NCI-H128 (cell line): ENCODE measurements around the gene COL4A2.
"Not testable (repeated sequence)": the region's sequence is repeated elsewhere in the genome, so short reads cannot be mapped to it uniquely, and the experiment has no call there.

Experiments used
- DNase-seq: peaks from one replicate; lab custom pipeline; 2025; ENCODE audit not compliant: unreplicated experiment; lab: John Stamatoyannopoulos, UW

The COL4A2 gene

DNA sequence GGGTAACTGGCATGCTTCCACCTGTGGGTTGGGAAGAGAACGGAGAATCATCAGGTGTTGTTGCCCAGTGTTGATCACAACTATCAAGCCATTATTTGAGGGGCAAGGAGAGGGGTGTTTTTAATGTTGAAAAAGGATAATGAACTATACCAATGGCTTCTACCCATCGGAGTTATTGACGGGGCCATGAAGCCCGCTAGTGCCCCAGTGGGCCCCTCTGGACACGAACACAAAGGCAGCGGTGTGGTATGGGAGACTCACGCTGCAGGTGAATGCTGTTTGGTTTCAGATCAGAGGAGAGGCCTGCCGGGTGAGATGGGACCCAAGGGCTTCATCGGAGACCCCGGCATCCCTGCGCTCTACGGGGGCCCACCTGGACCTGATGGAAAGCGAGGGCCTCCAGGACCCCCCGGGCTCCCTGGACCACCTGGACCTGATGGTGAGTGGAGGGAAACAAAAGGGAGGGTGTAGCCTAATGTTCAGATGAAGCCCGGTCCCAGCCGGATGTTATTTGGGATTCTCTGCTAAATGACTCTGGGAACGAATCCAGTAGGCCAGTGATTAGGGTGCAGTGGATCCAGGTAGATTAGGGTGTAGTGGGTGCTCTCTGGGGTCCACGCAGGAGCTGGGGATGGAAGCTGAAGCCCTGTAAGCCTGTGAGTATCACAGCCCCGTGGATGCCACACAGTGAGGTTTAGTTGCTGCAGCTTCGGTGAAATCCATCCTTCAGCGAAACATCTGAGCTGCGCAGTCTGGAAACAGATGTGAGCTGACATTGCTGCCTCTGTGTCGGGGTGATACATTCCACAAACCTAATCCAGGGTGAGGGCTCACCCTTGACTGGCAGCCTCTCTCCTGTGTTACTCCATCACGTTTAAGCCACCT is 143.2 kb downstream of the COL4A2 start:
- DNase-seq, result no peak

DNA sequence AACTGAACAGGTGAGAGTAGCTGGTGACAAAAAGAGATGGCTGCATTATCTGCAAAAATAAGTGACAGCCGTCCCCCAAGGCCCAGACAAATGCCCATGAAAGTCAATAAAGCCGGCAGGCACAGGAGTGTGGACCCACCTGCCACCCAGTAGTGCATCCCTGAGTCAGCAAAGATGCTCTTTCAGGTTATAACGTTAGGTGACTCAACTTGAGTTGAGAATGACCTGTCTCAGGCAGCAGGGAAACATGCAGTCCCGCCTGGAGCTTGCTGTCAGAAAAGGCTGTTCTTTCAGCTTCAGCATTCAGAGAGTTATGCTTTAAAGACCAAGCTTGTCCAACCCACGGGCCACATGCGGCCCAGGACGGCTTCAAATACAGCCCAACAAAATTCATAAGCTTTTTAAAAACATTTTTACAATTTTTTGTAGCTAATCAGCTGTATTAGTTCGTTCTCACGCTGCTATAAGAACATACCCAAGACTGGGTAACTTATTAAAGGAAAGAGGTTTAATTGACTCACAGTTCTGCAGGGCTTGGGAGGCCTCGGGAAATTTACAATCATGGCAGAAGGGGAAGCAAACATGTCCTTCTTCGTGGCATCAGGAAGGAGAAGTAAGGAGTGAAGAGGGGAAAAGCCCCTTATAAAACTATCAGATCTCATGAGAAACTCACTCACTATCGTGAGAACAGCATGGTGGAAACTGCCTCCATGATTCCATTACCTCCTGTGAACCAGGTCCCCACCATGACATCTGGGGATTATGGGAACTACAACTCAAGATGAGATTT is 144.1 kb downstream of the COL4A2 start:
- no peak for DNase-seq

DNA sequence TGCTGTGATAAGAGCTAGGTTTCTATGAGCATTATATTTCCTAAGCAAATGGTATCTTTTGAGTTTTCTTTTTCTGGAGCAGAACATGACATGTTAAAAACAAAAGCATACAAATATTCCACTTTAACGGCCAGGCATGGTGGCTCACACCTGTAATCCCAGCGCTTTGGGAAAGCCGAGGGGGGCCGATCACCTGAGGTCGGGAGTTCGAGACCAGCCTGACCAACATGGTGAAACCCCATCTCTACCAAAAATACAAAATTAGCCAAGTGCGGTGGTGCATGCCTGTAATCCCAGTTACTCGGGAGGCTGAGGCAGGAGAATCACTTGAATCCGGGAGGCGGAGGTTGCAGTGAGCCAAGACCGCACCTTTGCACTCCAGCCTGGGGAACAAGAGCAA is 146.0 kb downstream of the COL4A2 start:
- not testable (repeated sequence) for DNase-seq

DNA sequence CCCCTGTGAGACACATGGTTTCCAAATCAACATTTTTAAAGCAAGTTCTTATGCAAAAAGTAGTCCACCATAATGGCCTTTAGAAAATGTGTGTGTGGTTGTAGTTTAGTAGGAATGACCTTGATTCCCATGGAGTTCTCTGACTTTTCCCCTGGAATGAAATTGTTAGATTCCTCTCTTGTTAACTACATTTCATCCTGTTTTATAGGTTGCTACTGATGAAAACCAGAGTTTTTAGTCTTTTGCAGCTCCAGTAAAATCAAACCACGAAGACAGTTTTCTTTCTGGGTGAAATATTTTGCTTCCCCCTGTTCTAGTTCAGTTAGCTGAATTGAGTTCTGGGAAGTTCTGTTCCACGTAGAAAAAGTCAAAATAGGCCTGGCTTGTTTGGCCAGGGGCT is 146.7 kb downstream of the COL4A2 start:
- DNase-seq, result no peak

DNA sequence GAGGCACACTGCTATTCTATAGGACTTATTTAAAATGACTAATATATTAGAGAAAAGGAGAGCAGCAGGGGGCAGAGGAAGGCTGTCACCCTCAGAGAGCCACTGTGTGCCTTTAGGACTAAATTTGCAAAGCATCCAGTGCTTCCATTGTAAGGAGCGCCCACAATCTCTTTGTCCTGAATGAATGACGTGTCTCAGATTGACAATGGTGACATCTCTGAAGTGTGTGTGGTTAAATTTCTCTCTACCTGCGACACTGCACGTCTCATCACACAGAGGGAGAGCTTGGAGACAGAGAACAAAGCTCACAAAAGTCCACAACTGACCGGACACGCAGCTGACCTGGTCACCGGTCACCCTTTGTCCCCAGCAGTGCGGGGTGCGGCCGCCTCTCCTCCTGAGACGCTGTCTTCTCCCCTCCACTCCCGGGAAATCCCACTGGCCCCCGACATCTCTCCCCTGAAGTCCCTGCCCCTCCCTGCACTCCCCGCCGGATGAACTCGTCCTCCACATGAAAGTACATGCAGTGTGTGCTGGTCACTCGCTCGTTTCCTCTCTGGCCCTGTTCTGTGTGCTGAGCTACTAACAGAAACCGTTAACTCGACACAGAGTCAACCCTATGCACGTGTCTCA is 147.3 kb downstream of the COL4A2 start:
- DNase-seq, result no peak

DNA sequence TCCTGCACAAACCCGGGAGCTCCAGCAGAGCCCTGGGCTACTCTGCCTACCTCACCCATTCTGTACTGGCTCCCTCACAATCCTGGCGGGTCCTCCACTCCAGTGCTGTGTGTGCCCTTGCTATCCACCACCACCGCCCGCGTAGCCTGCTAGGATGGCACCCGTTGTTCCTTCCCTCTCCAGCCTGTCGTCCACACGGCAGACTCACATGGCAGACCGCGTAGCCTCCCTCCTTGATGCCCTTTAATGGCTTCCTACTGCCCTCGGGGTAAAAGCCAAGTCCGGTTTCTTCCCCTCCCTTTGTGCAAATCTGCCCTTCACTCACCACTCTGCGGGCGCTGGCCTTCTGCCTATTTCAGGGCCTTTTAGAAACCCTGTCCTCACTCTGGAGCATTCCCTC is 147.9 kb downstream of the COL4A2 start:
- no peak for DNase-seq

DNA sequence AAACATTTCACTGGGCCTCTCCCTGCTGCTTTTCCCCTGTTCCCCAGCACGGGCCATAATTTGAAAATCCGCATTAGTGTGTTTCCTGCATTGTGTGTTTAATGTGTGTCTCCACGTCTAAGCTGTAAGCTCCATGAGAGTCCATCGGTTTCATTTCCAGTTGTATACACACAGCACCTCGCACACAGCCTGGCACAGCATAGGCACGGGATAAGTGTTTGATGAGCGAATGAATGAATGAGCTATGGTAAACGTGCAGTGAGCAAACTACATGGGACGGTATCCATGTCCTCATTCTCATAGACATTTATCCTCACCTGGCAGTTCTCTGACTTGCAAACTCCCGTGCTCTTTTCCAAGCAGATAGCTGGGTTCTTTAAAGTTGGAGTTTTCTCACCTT is 148.4 kb downstream of the COL4A2 start:
- DNase-seq, result no peak

DNA sequence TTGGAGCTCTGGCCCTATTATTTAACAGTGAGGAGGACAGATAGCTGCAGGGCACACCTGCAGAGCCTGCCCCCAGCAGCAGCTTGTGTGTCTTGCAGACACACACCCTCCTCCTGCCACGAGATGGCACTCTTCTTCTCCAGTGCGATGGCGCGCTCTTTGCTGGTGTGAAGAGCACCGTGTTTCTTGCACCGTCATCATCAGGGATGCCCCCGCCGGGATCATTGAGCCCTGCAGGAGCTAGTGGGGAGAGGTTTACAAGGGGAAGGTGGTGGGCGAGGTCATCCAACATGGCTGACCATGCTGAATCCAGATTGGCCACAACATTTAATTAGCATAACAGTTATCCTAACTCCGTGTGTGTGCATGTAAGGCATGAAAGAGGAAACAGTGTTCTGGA is 148.9 kb downstream of the COL4A2 start:
- DNase-seq, result peak; percentile 47

DNA sequence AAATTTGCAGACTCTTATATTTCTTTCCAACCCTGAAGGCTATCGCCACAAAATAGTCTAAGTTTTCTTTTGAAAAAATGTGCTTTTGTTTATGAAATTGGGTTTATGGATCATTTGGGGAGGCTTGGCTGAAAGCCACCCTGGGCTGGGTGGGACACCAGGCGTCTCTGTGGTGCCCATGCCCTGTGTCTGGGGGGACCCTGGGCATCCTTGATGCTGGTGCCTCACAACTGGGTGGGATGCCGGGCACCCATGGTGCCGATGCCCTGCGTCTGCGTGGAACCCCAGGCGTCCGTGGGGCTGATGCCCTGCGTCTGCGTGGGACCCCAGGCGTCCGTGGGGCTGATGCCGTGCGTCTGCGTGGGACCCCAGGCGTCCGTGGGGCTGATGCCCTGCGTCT is 149.5 kb downstream of the COL4A2 start:
- no peak for DNase-seq

DNA sequence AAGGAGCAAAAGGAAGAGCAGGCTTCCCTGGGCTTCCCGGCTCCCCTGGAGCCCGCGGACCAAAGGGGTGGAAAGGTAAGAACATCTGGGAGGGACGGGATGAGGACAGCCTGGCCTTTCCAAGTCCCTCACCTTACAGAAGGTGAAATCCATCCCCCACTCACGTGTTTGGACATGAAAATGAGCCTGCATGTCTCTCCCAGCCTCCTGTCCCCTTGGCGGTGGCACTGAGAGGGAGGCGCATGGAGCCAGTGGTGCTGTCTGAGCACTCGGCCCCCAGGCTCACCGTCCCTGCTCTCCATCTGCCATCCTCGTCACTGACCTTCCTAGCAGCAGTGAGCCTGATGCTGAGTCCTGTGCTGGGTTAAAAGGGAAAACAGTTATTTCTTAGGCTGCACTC is 150.3 kb downstream of the COL4A2 start:
- DNase-seq, result no peak

DNA sequence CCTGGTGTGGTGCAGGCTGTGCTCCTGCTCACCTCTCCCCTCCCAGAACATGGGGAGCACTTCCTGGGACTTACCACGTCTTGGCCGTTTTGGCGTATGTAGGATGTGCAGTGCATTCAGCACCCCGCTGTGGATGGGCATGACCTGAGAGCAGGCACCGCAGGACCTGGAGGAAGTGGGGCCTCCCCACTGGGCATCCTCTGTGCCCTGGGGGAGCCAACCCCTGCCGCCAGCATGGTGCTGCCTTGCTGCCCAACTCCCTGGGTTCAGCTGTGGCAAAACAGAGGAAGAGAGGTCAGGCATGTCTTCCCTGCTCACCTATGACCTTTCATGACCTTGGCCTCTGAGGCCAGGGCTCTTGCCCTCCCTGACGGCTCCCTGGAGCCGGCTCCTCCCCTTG is 150.9 kb downstream of the COL4A2 start:
- no peak for DNase-seq

DNA sequence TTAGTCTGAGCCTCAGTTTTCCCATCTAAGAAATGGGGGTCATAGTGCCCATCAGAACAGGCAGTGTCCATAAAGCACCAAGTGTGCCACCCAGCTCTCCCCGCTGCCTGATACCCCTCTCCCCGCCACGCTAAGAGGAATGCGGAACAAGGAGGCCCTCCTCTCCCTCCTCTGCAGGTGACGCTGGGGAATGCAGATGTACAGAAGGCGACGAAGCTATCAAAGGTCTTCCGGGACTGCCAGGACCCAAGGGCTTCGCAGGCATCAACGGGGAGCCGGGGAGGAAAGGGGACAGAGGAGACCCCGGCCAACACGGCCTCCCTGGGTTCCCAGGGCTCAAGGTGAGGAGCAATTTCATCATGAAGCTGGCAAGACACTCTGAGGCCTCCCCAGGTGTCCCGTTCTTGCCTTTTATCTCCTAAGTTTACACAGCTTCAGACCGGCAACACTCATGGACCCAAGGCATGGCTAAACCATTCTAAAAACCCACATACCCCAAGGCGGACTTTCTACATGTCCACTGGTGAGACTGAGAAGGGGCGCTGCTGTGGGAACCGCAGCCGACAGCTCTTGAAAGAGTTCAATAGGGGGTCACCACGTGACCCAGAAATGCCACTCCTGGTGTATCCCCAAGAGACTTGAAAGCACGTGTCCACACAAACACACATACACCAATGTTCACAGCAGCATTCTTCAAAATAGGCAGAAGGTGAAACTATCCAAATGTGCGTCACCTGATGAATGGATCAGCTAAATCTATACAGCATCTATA is 151.7 kb downstream of the COL4A2 start:
- DNase-seq, result no peak

DNA sequence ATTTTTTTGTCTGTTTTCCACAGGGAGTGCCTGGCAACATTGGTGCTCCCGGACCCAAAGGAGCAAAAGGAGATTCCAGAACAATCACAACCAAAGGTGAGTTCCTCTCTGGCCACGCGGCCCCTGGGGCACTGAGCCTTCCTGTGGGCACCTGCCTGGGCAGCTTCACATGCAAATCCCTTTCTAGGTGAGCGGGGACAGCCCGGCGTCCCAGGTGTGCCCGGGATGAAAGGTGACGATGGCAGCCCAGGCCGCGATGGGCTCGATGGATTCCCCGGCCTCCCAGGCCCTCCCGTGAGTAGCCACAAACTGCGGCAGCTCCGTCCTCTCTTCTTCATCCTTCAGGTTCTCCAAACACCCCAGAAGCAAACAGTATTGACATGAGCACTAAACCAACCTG is 155.0 kb downstream of the COL4A2 start:
- no peak for DNase-seq

DNA sequence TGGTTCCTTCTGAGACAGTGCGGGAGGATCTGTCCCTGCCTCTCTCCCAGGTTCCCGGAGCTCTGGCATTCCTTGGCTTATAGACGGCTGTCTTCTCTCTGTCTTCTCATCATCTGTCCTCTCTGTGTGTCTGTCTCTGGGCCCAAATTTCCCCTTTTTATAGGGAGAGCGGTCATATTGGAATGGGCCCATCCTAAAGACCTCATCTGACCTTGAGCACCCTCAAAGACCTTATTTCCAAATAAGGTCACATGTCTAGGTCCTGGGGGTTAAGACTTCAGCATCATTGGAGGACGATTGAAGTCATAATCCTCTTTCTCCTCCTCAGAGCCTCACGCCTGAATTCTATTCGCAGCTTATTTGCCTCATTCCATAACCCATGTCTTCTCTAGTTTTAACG is 156.1 kb downstream of the COL4A2 start:
- no peak for DNase-seq

DNA sequence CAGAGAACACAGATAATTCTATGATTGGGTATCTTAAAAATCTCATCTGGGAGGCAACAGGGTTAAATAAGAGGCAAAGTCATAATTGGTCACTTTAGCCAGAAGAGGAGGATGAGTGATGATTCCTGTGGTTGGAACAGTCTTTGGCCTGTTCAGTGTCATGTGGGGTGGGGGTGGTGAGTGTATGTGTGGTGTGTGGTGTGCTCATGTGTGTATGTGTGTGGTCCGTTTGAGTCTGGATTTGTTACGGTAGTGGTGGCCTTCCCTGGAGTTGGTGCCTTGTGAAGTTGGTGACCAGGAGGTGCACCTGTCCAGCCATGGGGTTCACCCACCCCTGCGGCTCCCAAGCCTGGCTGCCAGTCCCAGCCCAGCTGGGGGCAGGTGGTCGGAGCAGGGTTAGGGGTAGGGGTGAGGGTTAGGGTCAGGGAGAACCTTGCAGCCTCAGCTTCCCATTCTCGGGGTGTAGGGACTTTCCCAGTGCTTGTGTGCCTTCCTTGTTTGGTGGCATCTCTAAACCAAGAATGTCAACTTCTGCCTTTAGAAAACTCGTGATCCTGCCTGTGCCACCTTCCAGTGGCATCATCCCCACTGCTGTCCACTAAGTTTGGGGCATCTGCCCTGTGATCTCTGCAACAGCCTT is 156.9 kb downstream of the COL4A2 start:
- DNase-seq, result no peak

DNA sequence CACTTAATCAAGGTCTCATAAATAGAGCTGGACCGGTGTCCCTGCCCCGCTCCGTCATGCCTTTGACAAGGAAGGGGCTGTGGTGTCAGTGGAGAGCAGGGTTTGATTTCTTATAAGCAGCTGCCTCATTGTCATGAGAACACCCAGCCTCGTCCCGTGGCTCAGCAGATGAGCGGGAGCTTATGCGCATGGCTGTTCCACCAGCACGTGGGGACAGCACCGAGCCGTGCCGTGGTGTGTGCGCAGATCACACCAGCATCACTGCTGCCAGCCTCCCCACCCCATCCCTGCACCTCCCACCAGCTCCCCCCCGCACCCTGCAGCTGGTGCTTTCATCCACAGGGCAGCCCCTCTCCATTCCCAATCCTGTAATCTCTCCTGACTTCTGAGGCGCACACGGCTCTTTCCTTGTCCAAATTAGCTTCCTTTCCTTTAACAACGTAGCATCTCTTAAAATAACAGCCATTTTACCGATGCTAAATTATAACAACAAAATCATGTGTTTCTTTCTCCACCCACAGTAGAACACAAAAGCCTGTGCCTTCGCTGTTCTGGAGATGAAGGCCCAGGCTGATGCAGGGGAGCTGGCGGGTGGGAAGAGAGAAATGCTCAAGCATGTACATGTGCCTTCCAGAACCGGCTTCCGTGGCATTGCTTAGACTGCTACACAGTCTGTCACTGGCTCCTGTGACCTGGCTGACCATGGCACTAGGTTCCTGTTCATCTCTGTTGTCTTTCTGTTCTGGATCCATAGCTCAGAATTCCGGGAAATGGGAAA is 157.7 kb downstream of the COL4A2 start:
- no peak for DNase-seq

DNA sequence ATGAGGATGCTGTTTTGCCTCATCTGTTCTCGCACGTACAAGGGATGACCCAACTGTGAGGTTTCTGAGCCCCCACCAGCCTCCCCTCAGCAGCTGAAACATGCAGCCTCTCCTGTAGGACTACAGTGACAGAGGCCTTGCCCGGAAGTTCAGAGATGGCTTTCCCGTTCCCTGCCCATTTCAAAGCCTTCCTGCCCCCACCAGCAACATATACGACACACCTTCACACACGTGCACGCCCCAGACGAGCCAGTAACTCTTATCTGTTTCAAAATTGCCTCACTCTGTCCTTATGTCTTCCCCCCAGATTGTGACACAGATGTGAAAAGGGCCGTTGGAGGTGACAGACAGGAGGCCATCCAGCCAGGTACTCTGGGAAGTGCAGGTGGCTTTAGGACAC is 158.6 kb downstream of the COL4A2 start:
- DNase-seq, result no peak

DNA sequence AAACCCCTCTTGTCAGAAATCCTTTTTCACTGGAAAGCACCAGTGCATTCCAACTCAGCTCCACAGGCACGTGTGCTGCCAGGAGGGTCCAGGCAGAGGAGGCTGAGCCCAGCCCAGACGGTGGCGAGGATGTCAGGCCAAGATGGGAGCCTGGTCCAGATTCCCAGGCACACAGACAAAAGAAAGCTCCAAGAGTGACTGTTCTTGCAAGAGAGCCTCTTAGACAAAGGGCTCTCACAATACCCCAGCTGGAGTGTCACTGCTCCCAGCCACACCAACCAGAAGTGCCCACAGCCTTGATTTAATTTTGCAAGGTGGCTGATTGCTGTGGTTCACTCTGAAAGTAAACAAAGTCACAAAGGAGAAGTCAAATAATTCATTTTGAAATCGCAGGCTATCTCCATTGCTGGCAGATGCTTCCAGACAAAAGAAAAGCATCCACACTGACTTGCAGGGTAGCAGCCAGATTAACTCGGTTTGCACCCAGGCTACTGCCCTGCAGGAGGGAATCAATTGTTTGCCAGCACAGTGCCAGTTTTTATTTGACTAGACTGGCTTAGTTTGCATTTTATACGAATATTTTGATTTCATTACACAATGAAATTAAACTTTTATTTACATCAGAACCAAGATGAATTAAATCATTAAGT is 159.3 kb downstream of the COL4A2 start:
- peak; percentile 10 for DNase-seq

DNA sequence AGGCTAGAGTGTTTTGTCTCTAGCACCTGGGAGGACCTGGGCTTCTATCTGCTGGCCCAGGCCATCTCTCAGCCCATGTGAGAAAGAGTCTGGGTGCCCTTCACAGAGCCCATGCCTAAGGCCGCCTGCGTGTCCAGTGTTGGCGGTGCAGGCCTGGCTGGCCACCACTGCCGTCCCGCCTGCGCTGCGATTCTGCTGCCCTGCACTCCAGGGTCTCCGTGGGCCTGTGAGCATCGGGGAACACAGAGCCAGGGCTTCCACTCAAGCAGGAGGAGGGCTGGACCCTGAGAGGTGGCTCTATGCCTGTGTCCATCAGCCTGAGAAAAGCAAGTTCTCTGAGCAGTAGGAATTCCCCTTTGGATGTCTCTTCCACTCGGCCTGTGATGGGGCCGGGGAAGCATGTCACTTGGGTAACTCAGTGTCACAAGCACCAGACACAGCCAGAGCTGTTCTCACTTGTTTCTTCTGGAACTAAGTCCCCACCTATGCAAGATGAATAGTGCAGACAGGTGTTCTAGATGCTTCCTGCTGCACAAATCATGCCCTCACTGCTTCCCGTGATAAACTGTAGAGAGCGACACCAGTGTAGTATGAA is 160.5 kb downstream of the COL4A2 start:
- no peak for DNase-seq
